GM19193 (cell line): ENCODE data around the gene CTDSPL.

Experiments used
- POLR2A ChIP-seq: IDR thresholded peaks from 4 replicates; pipeline ENCODE4 v1.6.1; 2011; ENCODE audit not compliant: insufficient read depth, insufficient read length; ENCODE audit errors: extremely low read depth

CTDSPL gene

GRCh38 chr3:38017445-38018295, 156.0 kb downstream of the CTDSPL start:
- TF ChIP-seq POLR2A, result no peak

GRCh38 chr3:38018296-38019266, 156.9 kb downstream of the CTDSPL start:
- TF ChIP-seq POLR2A, result no peak

GRCh38 chr3:38019658-38020341, 158.1 kb downstream of the CTDSPL start:
- TF ChIP-seq POLR2A, result no peak

GRCh38 chr3:38020342-38020726, 158.7 kb downstream of the CTDSPL start:
- TF ChIP-seq POLR2A, result no peak

- no peak for TF ChIP-seq POLR2A
These were observed 159.5 kb downstream of the CTDSPL start for GRCh38 chr3:38021196-38021595.

GRCh38 chr3:38022301-38022700, 160.6 kb downstream of the CTDSPL start:
- no peak for TF ChIP-seq POLR2A

- no peak for TF ChIP-seq POLR2A
These were observed 161.4 kb downstream of the CTDSPL start for GRCh38 chr3:38022896-38023709.

- TF ChIP-seq POLR2A, result no peak
These were observed 165.2 kb downstream of the CTDSPL start for GRCh38 chr3:38026856-38027255.

- no peak for TF ChIP-seq POLR2A
These were observed 166.1 kb downstream of the CTDSPL start for GRCh38 chr3:38027466-38028465.

- TF ChIP-seq POLR2A, result no peak
These were observed 167.1 kb downstream of the CTDSPL start for GRCh38 chr3:38028621-38029361.

GRCh38 chr3:38029400-38030125, 167.9 kb downstream of the CTDSPL start, which contains the start of gene PLCD1:
Gene PLCD1 (minus strand): TSS chr3:38029642. CDS start chr3:38029539, 103 bp downstream.
- no peak for TF ChIP-seq POLR2A

- TF ChIP-seq POLR2A, result no peak
These were observed 168.7 kb downstream of the CTDSPL start for GRCh38 chr3:38030126-38031021.
